Sigmoid colon (tissue), 7 donors: ENCODE measurements around the gene ZCCHC7. TPM values are rescaled to one million over a fixed set of nuclear protein-coding genes. Genes with fewer than 3 reads are reported as not detected.

Source experiments
- DNase-seq: peaks from one replicate; pipeline ENCODE4 v3.0.0-alpha.2; 2019
- H3K27ac ChIP-seq, 4 donors: fragments of 200-600 bp; sonication (generic); one replicate each; pipeline ENCODE4 v1.5.1; 2016 to 2019; ENCODE audit warnings: mild to moderate bottlenecking in 1 of 4
- H3K27me3 ChIP-seq, 3 donors: fragments of 200-600 bp; sonication (generic); one replicate each; pipeline ENCODE4 v1.5.1; 2019; ENCODE audit warnings: mild to moderate bottlenecking in 1 of 3
- H3K36me3 ChIP-seq, 4 donors: fragments of 200-600 bp; sonication (generic); one replicate each; pipeline ENCODE4 v1.5.1; 2016 to 2019
- H3K4me1 ChIP-seq, 4 donors: fragments of 200-600 bp; sonication (generic); one replicate each; pipeline ENCODE4 v1.5.1; 2017 to 2019
- H3K4me3 ChIP-seq, 4 donors: fragments of 200-600 bp; sonication (generic); one replicate each; pipeline ENCODE4 v1.5.1; 2017 to 2019; ENCODE audit warnings: mild to moderate bottlenecking in 2 of 4, moderate library complexity in 1 of 4
- H3K9me3 ChIP-seq, 4 donors: fragments of 200-600 bp in 3 of 4; sonication (generic) in 3 of 4; one replicate each; pipeline versions ENCODE4 v1.5.1 to v1.6.1; 2013 to 2019
- CTCF ChIP-seq, 4 experiments: fragments of 450-650 bp in 3 of 4; fragments of 200-600 bp in 1 of 4; IDR thresholded peaks; one replicate each; pipeline ENCODE4 v1.5.1; 2016 to 2019; ENCODE audit warnings: antibody characterized with exemption in 4 of 4, mild to moderate bottlenecking in 3 of 4, moderate library complexity in 2 of 4
- EP300 ChIP-seq, 4 donors: sonication (generic); formaldehyde crosslinking; IDR thresholded peaks; one replicate each; pipeline ENCODE4 v1.6.1; 2017; ENCODE audit warnings: antibody characterized with exemption in 4 of 4
- POLR2A ChIP-seq, 2 donors: fragments of 450-650 bp; IDR thresholded peaks; one replicate each; pipeline ENCODE4 v1.6.1; 2016; ENCODE audit warnings: antibody characterized with exemption in 2 of 2, mild to moderate bottlenecking in 2 of 2, moderate library complexity in 2 of 2
- POLR2AphosphoS5 ChIP-seq, 4 donors: sonication (generic); formaldehyde crosslinking; IDR thresholded peaks; one replicate each; pipeline ENCODE4 v1.6.1; 2017; ENCODE audit warnings: antibody characterized with exemption in 4 of 4
- WGBS, 2 donors: extraction: QIAGEN DNeasy Blood & Tissue Kit; methylation state at CpG; one replicate each; pipeline ENCODE4 v1.1.7; 2013; 5-methylcytosine and 5-hydroxymethylcytosine counted together
- intact Hi-C: fragments of 100-400 bp; cut with DNase I; formaldehyde crosslinking; loops from one replicate; pipeline ENCODE4 v1.15.1; 2023
- polyA plus RNA-seq, 3 donors: library from polyadenylated mRNA; stranded (reverse); fragments of 200-250 nt; gene quantifications; one replicate each; pipeline ENCODE4 v1.2.3, GENCODE V29; 2013
- total RNA-seq, 4 donors: library from RNA; depleted of rRNA; stranded (reverse); fragments of >200 nt; gene quantifications; one replicate each; pipeline ENCODE4 v1.1.0, GENCODE V29; 2016
- donor health status: healthy with polysubstance abuse.
- donor health status: Bipolar disorder and iron deficiency.
- donor health status: healthy.

ZCCHC7 gene
- total and polyA plus RNA-seq, 7 donors: 5.8 to 24.6 (median 19.1) TPM

- no peak overlapping the region for H3K27ac ChIP-seq
- 92 to 95% methylated on average over 4 of the region's 4 CpGs for WGBS, 2 donors
- H3K36me3 ChIP-seq: no peaks in the 10 kb centered on the region
- no peaks in the 10 kb centered on the region for H3K9me3 ChIP-seq
- DNase-seq: no peak
- H3K27me3 ChIP-seq: no peaks in the 10 kb centered on the region
- H3K4me1 ChIP-seq: no peaks in the 10 kb centered on the region
- no peak overlapping the region for H3K4me3 ChIP-seq
- intact Hi-C loops: no loop called here
- TF ChIP-seq EP300 (IDR thresholded peaks at IDR 0.05) (no peak), POLR2AphosphoS5 (IDR thresholded peaks at IDR 0.05) (no peak), POLR2A (IDR thresholded peaks at IDR 0.05) (no peak), CTCF (IDR thresholded peaks at IDR 0.05) (no peak)
Observed at GRCh38 chr9:37220971-37221370, 100.6 kb downstream of the ZCCHC7 start.

- Histone ChIP-seq H3K27ac (no peak overlapping the region), H3K4me1 (no peaks in the 10 kb centered on the region), H3K27me3 (no peaks in the 10 kb centered on the region), H3K4me3 (no peak overlapping the region), H3K36me3 (no peaks in the 10 kb centered on the region), H3K9me3 (no peaks in the 10 kb centered on the region)
- intact Hi-C loops: no loop called here
- TF ChIP-seq CTCF (IDR thresholded peaks at IDR 0.05) (no peak), POLR2AphosphoS5 (IDR thresholded peaks at IDR 0.05) (no peak), POLR2A (IDR thresholded peaks at IDR 0.05) (no peak), EP300 (IDR thresholded peaks at IDR 0.05) (no peak)
- 46 to 76% methylated on average over 1 of the region's 1 CpG for WGBS, 2 donors
- no peak for DNase-seq
Observed at GRCh38 chr9:37221489-37222106, 101.2 kb downstream of the ZCCHC7 start.

- Histone ChIP-seq H3K4me3 (no peak overlapping the region), H3K27ac (no peak overlapping the region), H3K9me3 (no peaks in the 10 kb centered on the region), H3K36me3 (no peaks in the 10 kb centered on the region), H3K27me3 (no peaks in the 10 kb centered on the region), H3K4me1 (peaks cover 0 to under 1% (median 0%) of the 10 kb centered on the region in 4 donors)
- TF ChIP-seq POLR2A (IDR thresholded peaks at IDR 0.05): no peak
- TF ChIP-seq CTCF (IDR thresholded peaks at IDR 0.05): no peak
- no peak for TF ChIP-seq POLR2AphosphoS5 (IDR thresholded peaks at IDR 0.05)
- TF ChIP-seq EP300 (IDR thresholded peaks at IDR 0.05): no peak
- DNase-seq: no peak
- 90 to 92% methylated on average over 1 of the region's 1 CpG for WGBS, 2 donors
- intact Hi-C loops: no loop called here
Observed at GRCh38 chr9:37229455-37229854, 109.1 kb downstream of the ZCCHC7 start.

- peaks cover 0 to 5% (median 0%) of the 10 kb centered on the region in 4 donors for H3K4me1 ChIP-seq
- intact Hi-C loops: no loop called here
- no peaks in the 10 kb centered on the region for H3K27me3 ChIP-seq
- no peak overlapping the region for H3K4me3 ChIP-seq
- H3K9me3 ChIP-seq: no peaks in the 10 kb centered on the region
- DNase-seq: no peak
- H3K36me3 ChIP-seq: no peaks in the 10 kb centered on the region
- WGBS, 2 donors: 56 to 79% methylated on average over 4 of the region's 4 CpGs
- TF ChIP-seq POLR2A (IDR thresholded peaks at IDR 0.05) (no peak), POLR2AphosphoS5 (IDR thresholded peaks at IDR 0.05) (no peak), EP300 (IDR thresholded peaks at IDR 0.05) (no peak), CTCF (IDR thresholded peaks at IDR 0.05) (no peak)
- H3K27ac ChIP-seq: no peak overlapping the region
Observed at GRCh38 chr9:37229882-37230482, 109.6 kb downstream of the ZCCHC7 start.
